CD4-positive, CD25-positive, alpha-beta regulatory T cell (primary cell): Measurements from ENCODE around the gene DNAH10. TPM values are rescaled to one million over a fixed set of nuclear protein-coding genes. Genes with fewer than 3 reads are reported as not detected.

Experiments
- ATAC-seq, 2 donors: fragments of 150-1000 bp; cut with Tn5 transposase; one replicate each; pipeline ENCODE4 v1.10.0; 2021; ENCODE audit warnings: low read depth in 2 of 2, moderate number of reproducible peaks in 2 of 2, moderate library complexity in 1 of 2
- DNase-seq, 3 donors: peaks; one replicate each; pipeline versions ENCODE4 v3.0.0 to v3.0.0-alpha.2; 2012 to 2022; ENCODE audit warnings: mixed read lengths in 1 of 3
- H3K27ac ChIP-seq: one replicate; pipeline ENCODE4 v1.7.0; 2013; ENCODE audit warnings: mild to moderate bottlenecking, low read length; ENCODE audit not compliant: insufficient read depth, poor library complexity, severe bottlenecking
- H3K27me3 ChIP-seq: one replicate; pipeline ENCODE4 v1.7.0; 2013; ENCODE audit warnings: low read length; ENCODE audit not compliant: control insufficient read depth, insufficient read depth
- H3K36me3 ChIP-seq: one replicate; pipeline ENCODE4 v1.7.0; 2013; ENCODE audit warnings: mild to moderate bottlenecking, low read length, moderate library complexity; ENCODE audit not compliant: control insufficient read depth, insufficient read depth
- H3K4me1 ChIP-seq: 2 replicates; pipeline ENCODE4 v1.7.0; 2013; ENCODE audit warnings: mild to moderate bottlenecking, low read length; ENCODE audit not compliant: insufficient read depth, control insufficient read depth, poor library complexity, severe bottlenecking
- H3K4me3 ChIP-seq: one replicate; pipeline ENCODE4 v1.7.0; 2013; ENCODE audit warnings: low read depth, mild to moderate bottlenecking, low read length, moderate library complexity
- H3K9me3 ChIP-seq, 2 experiments: 1 replicate in 1 of 2; 2 replicates in 1 of 2; pipeline ENCODE4 v1.7.0; 2013; ENCODE audit warnings: low read length in 2 of 2, mild to moderate bottlenecking in 1 of 2, moderate library complexity in 1 of 2; ENCODE audit not compliant: control insufficient read depth in 2 of 2
- H3K27ac Mint-ChIP-seq, 3 donors: one replicate each; pipeline ENCODE4 v1.8.0; 2020 to 2022; ENCODE audit warnings: mild to moderate bottlenecking in 3 of 3, mixed read lengths in 3 of 3, moderate library complexity in 2 of 3
- H3K27me3 Mint-ChIP-seq: one replicate; pipeline ENCODE4 v1.8.0; 2022; ENCODE audit warnings: mild to moderate bottlenecking, mixed read lengths
- H3K36me3 Mint-ChIP-seq: one replicate; pipeline ENCODE4 v1.8.0; 2020; ENCODE audit warnings: mixed read lengths
- H3K4me1 Mint-ChIP-seq, 4 donors: one replicate each; pipeline ENCODE4 v1.8.0; 2020 to 2022; ENCODE audit warnings: mixed read lengths in 4 of 4, mild to moderate bottlenecking in 1 of 4
- H3K4me3 Mint-ChIP-seq, 4 donors: one replicate each; pipeline ENCODE4 v1.8.0; 2020 to 2022; ENCODE audit warnings: mild to moderate bottlenecking in 4 of 4, mixed read lengths in 4 of 4, moderate library complexity in 3 of 4
- H3K9me3 Mint-ChIP-seq, 7 donors: one replicate each; pipeline ENCODE4 v1.8.0; 2020 to 2022; ENCODE audit warnings: mixed read lengths in 7 of 7, mild to moderate bottlenecking in 3 of 7, moderate library complexity in 2 of 7
- polyA plus RNA-seq, 4 donors: library from polyadenylated mRNA; unstranded; fragments of 300-500 nt; fragmentation: Illumina TruSeq; gene quantifications; one replicate each; pipeline ENCODE4 v1.2.3, GENCODE V29; 2021
- total RNA-seq: library from RNA; stranded (reverse); gene quantifications from one replicate; pipeline ENCODE4 v1.2.3, GENCODE V29; 2022

Gene DNAH10
- total and polyA plus RNA-seq, 5 donors from 2014 or later: 0.02 to 0.07 TPM; not detected in 3

- no peak overlapping the region for H3K27ac ChIP-seq
- no peak overlapping the region for H3K27ac Mint-ChIP-seq
- peaks cover 19% of the 10 kb centered on the region for H3K36me3 Mint-ChIP-seq
- no peaks in the 10 kb centered on the region for H3K27me3 Mint-ChIP-seq
- no peaks in the 10 kb centered on the region for H3K4me1 ChIP-seq
- H3K9me3 Mint-ChIP-seq: no peaks in the 10 kb centered on the region
- DNase-seq (no peak), ATAC-seq (no peak)
- peaks cover 0 to 16% (median 2%) of the 10 kb centered on the region in 4 donors for H3K4me1 Mint-ChIP-seq
- H3K36me3 ChIP-seq: peaks cover 1% of the 10 kb centered on the region
- no peak overlapping the region for H3K4me3 ChIP-seq
- no peaks in the 10 kb centered on the region for H3K27me3 ChIP-seq
- H3K4me3 Mint-ChIP-seq: no peak overlapping the region
- no peaks in the 10 kb centered on the region for H3K9me3 ChIP-seq
Observed at GRCh38 chr12:123948401-123948795, 186.3 kb downstream of the DNAH10 start.

DNA sequence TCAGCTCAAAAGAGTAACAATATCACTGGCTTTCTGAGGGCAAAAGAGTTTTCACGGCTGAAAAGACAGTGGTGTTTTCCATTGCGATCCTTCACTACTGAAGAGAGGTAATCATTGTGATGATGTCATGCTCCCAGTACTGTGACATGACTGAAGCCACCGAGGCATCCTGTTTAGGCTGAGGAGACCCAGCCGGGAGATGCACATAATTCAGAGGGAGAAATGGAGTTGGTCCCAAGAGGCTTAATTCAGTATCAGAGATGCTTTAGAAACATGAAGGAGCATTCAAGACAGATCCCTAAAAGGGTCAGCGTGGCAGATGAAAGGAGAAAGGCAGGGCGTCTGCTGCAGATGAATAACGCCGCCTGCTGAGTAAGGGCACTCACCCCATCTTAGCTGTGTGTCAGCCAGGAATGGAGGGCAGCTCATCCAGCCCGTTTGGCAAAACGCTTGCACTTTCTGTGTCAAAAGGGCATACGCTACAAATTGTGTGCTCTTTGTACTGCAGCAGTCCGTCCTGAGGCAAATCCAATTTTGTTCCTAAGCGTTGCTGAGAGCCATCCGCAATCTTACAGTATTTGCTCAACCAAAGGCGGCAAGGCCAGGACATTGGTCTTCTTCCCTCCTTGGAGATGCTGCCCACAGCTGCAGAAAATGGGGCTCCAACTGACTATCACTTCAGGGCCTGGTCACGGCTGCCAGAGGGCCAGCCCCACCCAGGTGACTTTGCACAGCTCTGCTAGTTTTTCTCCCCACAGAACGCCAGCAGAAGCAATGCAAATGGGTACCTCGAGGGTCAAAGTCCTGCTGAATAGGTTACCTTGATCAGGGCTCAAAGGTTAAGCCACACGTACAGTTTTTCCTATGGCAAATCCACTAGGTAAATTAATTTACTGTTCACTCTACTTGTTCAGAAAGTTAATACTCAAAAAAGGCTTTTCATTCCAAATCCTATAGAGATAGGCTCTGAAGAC lies 187.0 kb downstream of the DNAH10 start:
- Mint-ChIP-seq H3K9me3 (no peaks in the 10 kb centered on the region), H3K36me3 (peaks cover 19% of the 10 kb centered on the region), H3K27me3 (no peaks in the 10 kb centered on the region), H3K27ac (no peak overlapping the region), H3K4me3 (no peak overlapping the region), H3K4me1 (peaks cover 0 to 16% (median 2%) of the 10 kb centered on the region in 4 donors)
- no peak for ATAC-seq
- H3K27me3 ChIP-seq: no peaks in the 10 kb centered on the region
- no peak overlapping the region for H3K4me3 ChIP-seq
- H3K9me3 ChIP-seq: no peaks in the 10 kb centered on the region
- DNase-seq: no peak
- no peaks in the 10 kb centered on the region for H3K36me3 ChIP-seq
- H3K27ac ChIP-seq: no peak overlapping the region
- H3K4me1 ChIP-seq: no peaks in the 10 kb centered on the region

DNA sequence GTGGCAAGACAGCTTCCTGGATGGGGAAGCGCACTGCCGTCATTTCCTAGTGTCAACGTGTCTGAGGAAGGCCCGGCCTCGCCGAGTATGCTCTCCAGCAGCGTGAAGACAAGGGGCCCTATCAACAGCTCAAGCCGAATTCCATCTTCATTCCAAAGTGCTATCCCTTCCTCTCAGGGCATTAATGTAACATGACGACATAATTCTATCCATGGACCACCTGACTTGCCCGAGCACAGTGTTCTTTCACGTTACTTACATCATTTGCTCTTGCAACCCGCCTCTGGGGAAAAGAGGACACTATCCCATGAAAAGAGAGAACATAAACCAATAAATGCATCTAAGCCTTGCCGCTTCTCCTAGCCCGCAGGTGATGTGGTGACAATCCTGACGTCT lies 187.7 kb downstream of the DNAH10 start:
- Histone ChIP-seq H3K36me3 (no peaks in the 10 kb centered on the region), H3K27ac (no peak overlapping the region), H3K27me3 (no peaks in the 10 kb centered on the region), H3K9me3 (no peaks in the 10 kb centered on the region), H3K4me1 (no peaks in the 10 kb centered on the region), H3K4me3 (no peak overlapping the region)
- no peak overlapping the region for H3K4me3 Mint-ChIP-seq
- H3K4me1 Mint-ChIP-seq: peaks cover 0 to 13% (median 2%) of the 10 kb centered on the region in 4 donors
- ATAC-seq (no peak), DNase-seq (no peak)
- peaks cover 15% of the 10 kb centered on the region for H3K36me3 Mint-ChIP-seq
- H3K9me3 Mint-ChIP-seq: no peaks in the 10 kb centered on the region
- H3K27ac Mint-ChIP-seq: peak overlapping the region in 1 of 3 donors; percentile 44
- H3K27me3 Mint-ChIP-seq: no peaks in the 10 kb centered on the region

DNA sequence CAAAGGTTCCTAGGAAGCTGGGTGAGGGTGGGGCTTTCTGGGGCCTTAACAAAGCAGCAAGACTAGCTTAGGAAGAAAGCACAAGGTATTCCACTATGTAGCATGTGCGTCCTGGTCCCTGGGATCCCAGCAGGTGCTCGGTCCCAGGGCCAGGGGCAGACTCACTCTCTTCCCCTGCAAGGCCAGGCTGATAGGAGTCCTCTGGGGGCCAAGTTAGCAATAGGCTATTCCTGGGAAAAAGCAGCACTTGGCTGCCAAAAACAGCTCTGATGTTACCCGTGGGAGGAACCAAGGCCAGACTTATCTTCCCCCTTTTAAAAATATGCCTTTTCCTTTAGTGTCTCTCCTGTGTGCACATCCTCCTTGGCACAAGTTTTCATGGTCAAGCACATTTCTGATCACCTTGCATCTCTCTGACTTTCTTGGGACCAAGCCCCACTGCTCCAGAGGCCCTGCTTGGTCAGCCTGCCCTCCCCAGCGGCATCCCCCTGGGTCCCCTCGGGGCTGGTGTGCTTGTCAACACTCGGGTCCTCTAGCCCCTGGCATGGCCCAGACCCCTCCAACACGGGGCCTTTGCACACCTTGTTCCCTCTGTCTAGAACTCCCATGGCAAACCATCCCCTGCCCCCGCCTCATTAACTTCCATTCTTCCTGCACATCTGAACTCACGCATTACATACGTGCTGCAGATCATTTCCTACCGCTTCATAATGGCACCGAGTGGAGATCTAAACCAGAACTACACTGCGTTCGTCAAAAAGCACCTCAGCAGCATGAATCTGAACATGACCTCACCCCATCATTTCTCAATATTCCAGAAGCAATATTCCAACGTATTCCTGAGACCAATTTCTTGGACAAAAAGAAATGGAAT lies 188.6 kb downstream of the DNAH10 start:
- no peaks in the 10 kb centered on the region for H3K27me3 ChIP-seq
- H3K4me3 ChIP-seq: no peak overlapping the region
- H3K4me1 ChIP-seq: no peaks in the 10 kb centered on the region
- no peaks in the 10 kb centered on the region for H3K36me3 ChIP-seq
- Mint-ChIP-seq H3K36me3 (peaks cover 13% of the 10 kb centered on the region), H3K27me3 (no peaks in the 10 kb centered on the region), H3K4me1 (peaks cover 0 to 13% (median 2%) of the 10 kb centered on the region in 4 donors), H3K9me3 (no peaks in the 10 kb centered on the region), H3K27ac (no peak overlapping the region), H3K4me3 (no peak overlapping the region)
- no peak for DNase-seq
- no peaks in the 10 kb centered on the region for H3K9me3 ChIP-seq
- ATAC-seq: no peak
- H3K27ac ChIP-seq: no peak overlapping the region

- H3K4me1 Mint-ChIP-seq: peaks cover 0 to 13% (median 4%) of the 10 kb centered on the region in 4 donors
- no peaks in the 10 kb centered on the region for H3K4me1 ChIP-seq
- H3K27me3 Mint-ChIP-seq: no peaks in the 10 kb centered on the region
- H3K4me3 Mint-ChIP-seq: no peak overlapping the region
- DNase-seq (no peak), ATAC-seq (no peak)
- no peaks in the 10 kb centered on the region for H3K27me3 ChIP-seq
- no peaks in the 10 kb centered on the region for H3K9me3 Mint-ChIP-seq
- H3K36me3 ChIP-seq: no peaks in the 10 kb centered on the region
- H3K4me3 ChIP-seq: no peak overlapping the region
- peaks cover 10% of the 10 kb centered on the region for H3K36me3 Mint-ChIP-seq
- H3K27ac Mint-ChIP-seq: peak overlapping the region in 2 of 3 donors; percentile 54 to 79
- no peaks in the 10 kb centered on the region for H3K9me3 ChIP-seq
- H3K27ac ChIP-seq: no peak overlapping the region
Observed at GRCh38 chr12:123951467-123951866, 189.4 kb downstream of the DNAH10 start.

DNA sequence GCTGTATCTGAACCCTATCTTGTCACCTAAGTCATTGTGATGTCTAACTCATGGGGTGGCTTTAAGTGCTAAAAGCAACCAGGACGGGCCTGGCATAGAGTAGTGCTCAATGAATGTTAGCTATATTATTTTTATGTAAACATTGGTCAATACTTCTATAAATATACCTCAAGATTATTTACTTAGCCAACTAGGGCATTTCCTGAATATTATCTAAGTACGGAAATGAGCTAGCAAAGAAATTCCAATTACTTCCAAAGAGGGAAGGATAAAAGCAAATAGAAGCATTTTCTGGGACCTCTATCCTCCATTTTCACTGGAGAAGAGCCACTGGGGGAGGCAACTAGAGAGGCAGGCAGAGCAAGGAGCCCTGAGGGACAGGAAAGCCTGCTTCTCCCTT lies 189.9 kb downstream of the DNAH10 start:
- Mint-ChIP-seq H3K9me3 (no peaks in the 10 kb centered on the region), H3K4me3 (no peak overlapping the region), H3K27me3 (no peaks in the 10 kb centered on the region), H3K36me3 (peaks cover 10% of the 10 kb centered on the region), H3K4me1 (peaks cover 0 to 13% (median 4%) of the 10 kb centered on the region in 4 donors), H3K27ac (peak overlapping the region in 1 of 3 donors; percentile 54)
- no peak overlapping the region for H3K4me3 ChIP-seq
- no peaks in the 10 kb centered on the region for H3K4me1 ChIP-seq
- ATAC-seq (no peak), DNase-seq (no peak)
- H3K36me3 ChIP-seq: no peaks in the 10 kb centered on the region
- H3K27me3 ChIP-seq: no peaks in the 10 kb centered on the region
- no peaks in the 10 kb centered on the region for H3K9me3 ChIP-seq
- H3K27ac ChIP-seq: no peak overlapping the region

DNA sequence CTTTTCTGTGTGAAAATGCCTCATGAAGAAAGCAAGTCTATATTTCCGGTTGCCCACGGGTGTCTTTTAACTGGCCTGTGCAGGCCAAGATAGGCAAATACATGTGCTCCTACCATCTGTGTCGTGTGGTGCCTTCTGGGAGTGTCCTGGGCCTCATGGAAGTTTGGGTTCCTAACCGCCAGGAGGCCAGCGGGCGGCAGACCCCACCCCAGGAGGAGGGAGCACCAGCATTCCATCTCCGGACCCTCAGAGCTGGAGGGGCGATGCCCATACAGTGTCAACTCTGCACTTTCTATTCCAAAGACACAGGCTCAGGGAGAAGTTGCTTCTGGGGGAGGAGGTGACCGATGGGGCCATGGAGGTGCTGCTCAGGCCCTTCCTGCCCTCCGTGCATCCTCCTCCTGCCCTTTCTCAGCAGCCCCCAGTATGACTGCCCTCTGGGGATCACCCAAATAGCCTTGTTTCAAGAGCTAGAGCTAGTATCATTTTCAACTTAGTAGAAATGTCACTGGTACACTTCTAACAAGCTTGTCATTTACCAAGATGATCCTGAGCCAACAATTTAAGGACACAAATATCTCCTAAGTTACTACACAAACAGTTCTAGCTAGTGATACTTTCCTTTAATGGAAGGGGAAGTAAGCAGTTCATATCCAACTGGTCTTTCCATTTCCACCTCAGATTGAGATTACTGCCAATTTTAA lies 192.7 kb downstream of the DNAH10 start:
- no peak for DNase-seq
- H3K36me3 ChIP-seq: no peaks in the 10 kb centered on the region
- no peak overlapping the region for H3K4me3 ChIP-seq
- ATAC-seq: no peak
- Mint-ChIP-seq H3K4me3 (no peak overlapping the region), H3K4me1 (peaks cover 0 to 5% (median 4%) of the 10 kb centered on the region in 4 donors), H3K36me3 (peaks cover 4% of the 10 kb centered on the region), H3K27me3 (no peaks in the 10 kb centered on the region), H3K9me3 (no peaks in the 10 kb centered on the region), H3K27ac (no peak overlapping the region)
- no peaks in the 10 kb centered on the region for H3K27me3 ChIP-seq
- no peaks in the 10 kb centered on the region for H3K4me1 ChIP-seq
- no peaks in the 10 kb centered on the region for H3K9me3 ChIP-seq
- H3K27ac ChIP-seq: no peak overlapping the region
